Activated naive CD8-positive, alpha-beta T cell treated with anti-CD3 and anti-CD28 coated beads, Interleukin-2, amount 10 ng/mL, durations not matched to agents 7 days and 5 days (primary cell): Measurements from ENCODE around the gene SLC16A8. TPM values are rescaled to one million over a fixed set of nuclear protein-coding genes. Genes with fewer than 3 reads are reported as not detected.
"Not testable (repeated sequence)": the region's sequence is repeated elsewhere in the genome, so short reads cannot be mapped to it uniquely, and the experiment has no call there.

Experiments used
- ATAC-seq: fragments of 150-1000 bp; cut with Tn5 transposase; one replicate; pipeline ENCODE4 v1.10.0; 2021; ENCODE audit warnings: low read depth, moderate library complexity
- POLR2A ChIA-PET: fragments of 350-600 bp; sonication (Branson Sonifier 250); formaldehyde crosslinking; loops from one replicate; lab custom pipeline; 2021; ENCODE audit warnings: antibody characterized with exemption; lab: Charles Lee
- DNase-seq: peaks from one replicate; pipeline ENCODE4 v3.0.0; 2021
- H3K27ac Mint-ChIP-seq: one replicate; pipeline ENCODE4 v1.8.0; 2022; ENCODE audit warnings: mild to moderate bottlenecking, mixed read lengths
- H3K27me3 Mint-ChIP-seq: one replicate; pipeline ENCODE4 v1.8.0; 2022; ENCODE audit warnings: mild to moderate bottlenecking, moderate library complexity, mixed read lengths
- H3K36me3 Mint-ChIP-seq: one replicate; pipeline ENCODE4 v1.8.0; 2021; ENCODE audit warnings: mild to moderate bottlenecking, mixed read lengths
- H3K4me1 Mint-ChIP-seq: one replicate; pipeline ENCODE4 v1.8.0; 2021; ENCODE audit warnings: mixed read lengths
- H3K4me3 Mint-ChIP-seq: one replicate; pipeline ENCODE4 v1.8.0; 2022; ENCODE audit warnings: mild to moderate bottlenecking, moderate library complexity, mixed read lengths
- H3K9me3 Mint-ChIP-seq: one replicate; pipeline ENCODE4 v1.8.0; 2021; ENCODE audit warnings: mixed read lengths
- total RNA-seq, 2 experiments: library from RNA; stranded (reverse); gene quantifications; one replicate each; pipeline ENCODE4 v1.2.3, GENCODE V29; 2021

Gene SLC16A8
- total RNA-seq, 2 experiments from 2014 or later, result not detected

GRCh38 chr22:38120359-38121110 is 36.6 kb upstream of the SLC16A8 start:
- no peaks in the 10 kb centered on the region for H3K36me3 Mint-ChIP-seq
- POLR2A ChIA-PET, result interaction anchor here (0.9 kb wide), 1 partner anchor 23 kb away, joined by 3 read pairs; no protein-coding TSS in a partner anchor

DNA sequence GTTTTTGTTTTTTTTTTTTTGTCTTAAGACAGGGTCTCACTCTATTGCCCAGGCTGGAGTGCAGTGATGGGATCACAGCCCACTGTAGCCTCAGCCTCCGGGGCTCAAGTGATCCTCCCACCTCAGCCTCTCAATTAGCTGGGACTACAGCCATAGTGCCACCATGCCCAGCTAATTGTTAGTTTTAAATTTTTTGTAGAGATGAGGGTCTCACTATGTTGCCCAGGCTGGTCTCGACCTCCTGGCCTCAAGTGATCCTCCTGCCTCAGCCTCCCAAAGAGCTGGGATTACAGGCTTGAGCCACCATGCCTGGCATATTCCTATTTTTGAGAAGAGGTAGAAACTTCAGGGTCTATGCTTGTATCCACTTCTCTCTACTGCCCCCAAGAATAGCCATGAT is 34.8 kb upstream of the SLC16A8 start:
- H3K4me1 Mint-ChIP-seq, H3K9me3 Mint-ChIP-seq, H3K4me3 Mint-ChIP-seq, H3K36me3 Mint-ChIP-seq, ATAC-seq, H3K27me3 Mint-ChIP-seq, H3K27ac Mint-ChIP-seq, DNase-seq, POLR2A ChIA-PET: not testable (repeated sequence)

More at GRCh38 chr22:38120359-38121110, 36.6 kb upstream of the SLC16A8 start:
- no peak overlapping the region for H3K4me3 Mint-ChIP-seq
- DNase-seq (no peak), ATAC-seq (no peak)
- H3K27ac Mint-ChIP-seq, result no peak overlapping the region
- H3K4me1 Mint-ChIP-seq, result peaks cover 11% of the 10 kb centered on the region
- H3K9me3 Mint-ChIP-seq, result no peaks in the 10 kb centered on the region
- H3K27me3 Mint-ChIP-seq, result no peaks in the 10 kb centered on the region

DNA sequence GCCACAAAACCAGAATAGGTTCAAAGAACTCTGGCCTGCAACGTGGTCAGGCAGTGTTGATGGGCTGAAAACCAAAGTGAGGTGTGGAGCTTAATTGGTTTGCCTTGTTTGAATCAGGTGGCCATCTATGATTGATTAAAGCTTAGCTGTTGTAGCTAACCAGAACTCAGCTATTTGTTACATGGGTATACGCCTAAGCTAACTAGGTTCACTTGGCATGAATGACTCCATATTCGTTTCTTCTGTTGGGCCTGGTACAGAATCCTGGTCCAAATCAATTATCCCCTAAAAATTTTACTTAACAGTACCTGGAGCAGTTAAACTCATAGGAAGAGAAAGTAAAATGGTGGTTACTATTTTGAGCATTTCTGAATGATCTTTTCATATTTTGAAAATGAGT is 34.2 kb upstream of the SLC16A8 start:
- H3K27me3 Mint-ChIP-seq, result no peaks in the 10 kb centered on the region
- no peaks in the 10 kb centered on the region for H3K36me3 Mint-ChIP-seq
- H3K4me1 Mint-ChIP-seq, result peaks cover 5% of the 10 kb centered on the region
- no peak overlapping the region for H3K4me3 Mint-ChIP-seq
- no peak overlapping the region for H3K27ac Mint-ChIP-seq
- no peaks in the 10 kb centered on the region for H3K9me3 Mint-ChIP-seq
- no peak for DNase-seq
- POLR2A ChIA-PET, result no interaction called here
- no peak for ATAC-seq

GRCh38 chr22:38117556-38117955 is 33.6 kb upstream of the SLC16A8 start:
- POLR2A ChIA-PET, result not testable (repeated sequence)

DNA sequence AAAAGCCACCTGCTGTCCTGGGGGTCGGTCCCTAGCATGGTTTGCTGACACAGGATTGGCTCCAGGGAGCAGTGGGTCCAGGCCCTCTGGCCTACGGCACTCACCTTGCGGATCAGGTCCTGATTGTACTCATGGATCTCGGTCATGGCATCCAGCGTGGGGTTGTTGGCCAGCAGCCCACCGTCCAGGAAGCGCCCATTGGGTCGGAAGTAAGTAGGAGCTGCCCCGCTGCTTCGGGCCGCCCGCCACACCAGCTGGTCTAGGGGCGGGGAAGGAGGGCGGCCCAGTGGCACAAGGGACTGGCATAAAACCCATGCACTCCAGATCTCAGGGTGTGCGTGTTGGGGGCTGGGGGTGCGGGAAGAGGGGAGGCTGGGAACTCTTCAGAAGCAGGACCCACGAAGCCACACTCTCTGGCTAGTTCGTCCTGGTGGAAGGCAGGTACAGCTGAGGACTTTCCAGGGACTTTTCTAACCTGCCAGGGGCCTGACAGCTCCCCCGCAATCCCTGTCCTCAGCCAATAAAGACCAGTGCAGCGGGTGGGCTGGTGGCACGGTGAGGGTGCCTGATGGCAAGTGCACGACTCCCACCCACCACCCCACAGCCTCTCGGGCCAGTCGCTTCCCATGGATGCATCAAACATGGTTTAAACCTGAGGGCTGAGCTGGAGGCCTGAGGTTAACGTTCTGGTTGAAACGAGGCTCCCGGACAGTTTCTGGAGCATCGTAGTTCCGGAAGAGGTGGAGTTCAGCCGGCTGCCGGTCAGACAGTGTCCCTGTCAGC is 31.6 kb upstream of the SLC16A8 start:
- POLR2A ChIA-PET, result interaction anchor here (1.5 kb wide), 1 partner anchor 85 kb away, joined by 5 read pairs; no protein-coding TSS in a partner anchor
- H3K27ac Mint-ChIP-seq, result no peak overlapping the region
- ATAC-seq, result no peak

More at GRCh38 chr22:38117556-38117955, 33.6 kb upstream of the SLC16A8 start:
- H3K27ac Mint-ChIP-seq, H3K4me1 Mint-ChIP-seq, DNase-seq, H3K27me3 Mint-ChIP-seq, H3K36me3 Mint-ChIP-seq, H3K4me3 Mint-ChIP-seq, ATAC-seq, H3K9me3 Mint-ChIP-seq: not testable (repeated sequence)

GRCh38 chr22:38114484-38115398 is 30.8 kb upstream of the SLC16A8 start:
- POLR2A ChIA-PET, result interaction anchor here (1.5 kb wide), 1 partner anchor 86 kb away, joined by 5 read pairs; no protein-coding TSS in a partner anchor
- Mint-ChIP-seq H3K36me3 (peaks cover 3% of the 10 kb centered on the region), H3K9me3 (peaks cover 1% of the 10 kb centered on the region), H3K27ac (no peak overlapping the region), H3K4me3 (no peak overlapping the region), H3K4me1 (peaks cover 3% of the 10 kb centered on the region), H3K27me3 (no peaks in the 10 kb centered on the region)
- peak; percentile 88 for DNase-seq
- ATAC-seq, result peak; percentile 86

More for the DNA sequence above, 31.6 kb upstream of the SLC16A8 start:
- DNase-seq, result no peak
- Mint-ChIP-seq H3K27me3 (no peaks in the 10 kb centered on the region), H3K36me3 (peaks cover 1% of the 10 kb centered on the region), H3K9me3 (no peaks in the 10 kb centered on the region), H3K4me1 (peaks cover 2% of the 10 kb centered on the region), H3K4me3 (no peak overlapping the region)

GRCh38 chr22:38112381-38112780 is 28.4 kb upstream of the SLC16A8 start:
- peaks cover 2% of the 10 kb centered on the region for H3K9me3 Mint-ChIP-seq

DNA sequence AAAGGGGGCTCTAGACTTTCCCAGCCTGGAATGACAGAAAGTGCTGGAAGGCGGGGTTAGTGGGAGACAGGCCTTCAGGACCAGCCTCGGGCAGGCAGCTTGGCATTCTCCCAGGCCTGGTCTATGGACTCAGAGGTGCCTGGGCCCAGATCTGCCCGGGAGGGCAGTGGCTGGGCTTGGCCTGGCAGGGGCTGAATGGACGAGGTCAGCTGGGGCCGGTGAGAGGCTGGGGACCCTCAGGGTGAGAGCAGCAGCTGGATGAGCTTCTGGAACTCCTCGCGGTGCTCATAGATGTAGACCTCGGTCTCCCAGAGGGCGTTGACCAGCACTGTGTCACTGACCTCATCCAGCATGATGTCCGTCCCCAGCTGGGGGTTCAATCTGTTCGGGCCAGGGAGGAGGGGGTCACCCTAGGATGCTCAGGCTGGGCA is 28.0 kb upstream of the SLC16A8 start:
- H3K27ac Mint-ChIP-seq, result no peak overlapping the region
- H3K9me3 Mint-ChIP-seq, result peaks cover 2% of the 10 kb centered on the region
- POLR2A ChIA-PET, result no interaction called here
- no peak for DNase-seq
- peaks cover 5% of the 10 kb centered on the region for H3K4me1 Mint-ChIP-seq
- no peak overlapping the region for H3K4me3 Mint-ChIP-seq
- peaks cover 3% of the 10 kb centered on the region for H3K36me3 Mint-ChIP-seq
- no peak for ATAC-seq
- no peaks in the 10 kb centered on the region for H3K27me3 Mint-ChIP-seq

More at GRCh38 chr22:38112381-38112780, 28.4 kb upstream of the SLC16A8 start:
- peaks cover 5% of the 10 kb centered on the region for H3K4me1 Mint-ChIP-seq
- H3K27ac Mint-ChIP-seq, result no peak overlapping the region
- ATAC-seq (no peak), DNase-seq (no peak)
- POLR2A ChIA-PET, result no interaction called here
- no peaks in the 10 kb centered on the region for H3K27me3 Mint-ChIP-seq
- H3K36me3 Mint-ChIP-seq, result peaks cover 3% of the 10 kb centered on the region
- H3K4me3 Mint-ChIP-seq, result no peak overlapping the region

DNA sequence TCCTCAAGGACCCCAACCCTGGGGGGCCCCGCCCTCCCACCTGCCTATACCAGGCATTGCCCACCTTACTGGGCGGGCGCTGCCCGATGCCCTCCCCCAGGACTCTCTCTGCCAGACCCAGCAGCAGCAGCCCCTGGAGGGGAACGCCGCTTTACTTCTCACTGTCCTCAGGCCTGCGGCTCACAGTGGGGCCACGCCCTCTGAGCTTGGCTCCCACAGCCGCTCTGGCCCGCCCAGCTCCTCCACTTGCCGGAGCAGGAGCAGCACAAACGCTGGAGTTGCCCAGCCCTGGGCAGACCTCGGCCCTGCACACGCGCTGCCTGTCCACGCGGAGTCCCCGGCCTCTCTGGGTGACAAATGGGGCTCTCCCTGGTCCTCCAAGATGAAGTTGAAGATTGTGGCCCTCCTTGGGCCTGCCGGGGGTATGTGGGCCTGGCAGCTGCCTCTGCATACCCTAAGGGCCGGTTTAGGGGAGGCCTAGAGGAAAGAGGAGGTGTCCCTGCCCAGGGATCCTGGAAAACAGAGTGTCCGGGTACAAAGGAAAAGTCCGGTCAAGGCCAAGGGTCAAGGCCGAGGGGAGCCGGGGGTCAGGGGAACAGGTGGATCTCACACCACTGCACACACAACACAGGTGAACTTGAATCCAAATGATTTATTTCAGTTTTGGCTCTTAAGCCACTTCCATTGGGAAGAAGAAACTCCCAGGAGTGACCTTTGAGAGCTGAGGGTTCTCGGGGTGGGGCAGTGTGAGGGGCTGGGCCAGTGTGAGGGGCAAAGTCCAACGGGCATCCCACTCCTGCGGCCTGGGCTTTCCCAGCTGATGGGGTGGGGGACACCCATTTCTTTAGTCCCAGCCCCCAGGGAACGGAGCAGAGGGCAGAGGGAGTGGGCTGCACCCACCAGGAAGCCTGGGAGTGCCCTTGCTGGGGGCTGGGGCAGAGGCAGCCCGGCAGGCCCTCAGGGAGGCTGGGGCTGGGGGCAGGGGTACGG is 27.2 kb upstream of the SLC16A8 start:
- Mint-ChIP-seq H3K27ac (no peak overlapping the region), H3K4me3 (no peak overlapping the region), H3K27me3 (no peaks in the 10 kb centered on the region), H3K36me3 (peaks cover 3% of the 10 kb centered on the region), H3K9me3 (peaks cover 2% of the 10 kb centered on the region), H3K4me1 (peaks cover 5% of the 10 kb centered on the region)
- ATAC-seq (no peak), DNase-seq (no peak)
- POLR2A ChIA-PET, result no interaction called here

DNA sequence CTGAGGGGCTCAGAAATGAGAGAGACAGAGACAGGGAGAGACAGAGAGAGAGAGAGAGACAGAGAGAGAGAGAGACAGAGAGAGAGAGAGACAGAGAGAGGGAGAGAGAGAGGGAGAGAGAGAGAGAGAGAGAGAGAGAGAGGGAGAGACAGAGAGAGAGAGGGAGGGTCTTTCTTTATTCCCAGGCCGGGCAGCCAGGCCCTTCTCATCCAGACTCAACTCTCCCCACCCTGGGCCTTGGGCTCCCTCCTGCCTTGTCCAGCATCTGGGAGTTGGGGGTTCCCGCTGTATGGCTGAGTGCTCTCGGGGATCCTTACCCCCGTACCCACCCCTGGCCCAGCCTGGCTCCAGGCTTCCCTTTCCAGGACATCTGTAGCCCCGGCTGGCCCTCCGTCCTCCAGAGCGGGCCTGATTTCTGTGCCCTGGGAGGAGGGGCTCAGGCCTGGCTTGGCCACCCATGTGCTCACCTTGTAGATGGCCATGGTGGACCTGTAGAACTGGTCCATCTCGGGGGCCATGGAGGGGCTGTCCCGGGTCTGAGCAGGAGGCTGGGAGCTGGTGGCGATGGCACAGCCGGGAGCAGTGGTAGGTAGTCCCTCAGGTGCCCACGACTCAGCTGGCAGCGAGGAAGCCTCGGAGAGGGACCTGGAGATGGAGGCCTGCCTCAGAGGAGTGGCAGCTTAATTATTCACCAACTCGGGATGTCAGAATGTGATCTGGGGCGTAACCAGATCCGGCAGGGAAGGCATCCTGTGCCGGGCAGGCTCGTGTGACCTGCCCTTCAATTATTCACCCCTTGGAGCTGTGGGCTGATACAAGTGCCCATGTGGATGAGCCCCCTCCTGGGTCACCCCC is 26.3 kb upstream of the SLC16A8 start, which contains the start of gene BAIAP2L2:
BAIAP2L2 (minus strand) TSS at position 677 of the 855 bp plus-strand sequence; CDS start at position 518, 159 bp downstream.
- Mint-ChIP-seq H3K27me3 (no peaks in the 10 kb centered on the region), H3K4me1 (peaks cover 7% of the 10 kb centered on the region), H3K27ac (peak within 1 kb of the TSS; percentile 73), H3K4me3 (no peak within 1 kb of the TSS), H3K9me3 (peaks cover 2% of the 10 kb centered on the region), H3K36me3 (peaks cover 3% of the 10 kb centered on the region)
- DNase-seq, result no peak
- no peak for ATAC-seq
- POLR2A ChIA-PET, result no interaction called here

DNA sequence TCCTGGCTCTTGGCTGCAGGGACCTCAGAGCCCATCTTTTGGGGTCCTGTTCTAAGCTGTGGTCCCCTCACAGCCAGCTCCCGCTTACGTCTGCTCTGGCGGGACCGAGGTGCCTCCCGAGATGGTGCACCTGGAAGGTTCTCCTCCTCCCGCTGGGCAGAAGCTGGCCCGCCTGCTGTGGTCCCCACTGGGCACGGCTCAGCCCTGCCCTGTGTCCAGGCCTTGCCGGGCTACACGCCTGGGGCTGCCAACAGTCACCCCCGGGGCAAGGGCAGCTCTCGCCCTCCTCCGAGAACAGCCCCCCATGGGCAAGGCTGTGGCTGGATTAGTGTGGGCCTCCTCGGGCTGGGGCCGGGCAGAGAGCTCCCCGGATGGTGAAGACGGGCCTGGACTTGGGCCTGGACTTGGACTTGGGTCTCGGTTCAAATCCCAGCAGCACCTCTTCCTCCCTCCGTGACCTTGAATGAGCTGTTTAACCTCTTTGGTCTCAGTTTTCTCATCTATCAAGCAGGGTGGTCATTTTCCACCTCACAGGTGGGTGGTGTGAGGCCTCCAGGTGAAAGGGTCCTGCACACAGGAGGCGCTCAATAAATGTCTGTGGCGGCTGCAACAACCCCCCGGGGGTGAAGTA is 25.5 kb upstream of the SLC16A8 start:
- Mint-ChIP-seq H3K27me3 (no peaks in the 10 kb centered on the region), H3K4me1 (peaks cover 14% of the 10 kb centered on the region), H3K4me3 (no peak overlapping the region), H3K36me3 (peaks cover 3% of the 10 kb centered on the region), H3K27ac (peak overlapping the region; percentile 73), H3K9me3 (peaks cover 2% of the 10 kb centered on the region)
- DNase-seq (peak; percentile 57), ATAC-seq (peak; percentile 34)
- POLR2A ChIA-PET, result no interaction called here
